ENCODE measurements around the gene GLP2R.

GRCh38 chr17:9886141-9886930 is 60.6 kb downstream of the GLP2R start:
- TF ChIP-seq CTCF (conservative IDR thresholded peaks at IDR 0.05) (no peak), ZFX (IDR thresholded peaks at IDR 0.05) (no peak)

Data from C4-2B (cell line).